NCI-H2171 (cell line): Measurements from ENCODE around the gene HAPLN3.

Source experiments
- DNase-seq: peaks from one replicate; lab custom pipeline; 2025; lab: John Stamatoyannopoulos, UW

Gene HAPLN3

GRCh38 chr15:88911766-88912118 lies 16.4 kb upstream of the HAPLN3 start:
- DNase-seq = no peak

DNA sequence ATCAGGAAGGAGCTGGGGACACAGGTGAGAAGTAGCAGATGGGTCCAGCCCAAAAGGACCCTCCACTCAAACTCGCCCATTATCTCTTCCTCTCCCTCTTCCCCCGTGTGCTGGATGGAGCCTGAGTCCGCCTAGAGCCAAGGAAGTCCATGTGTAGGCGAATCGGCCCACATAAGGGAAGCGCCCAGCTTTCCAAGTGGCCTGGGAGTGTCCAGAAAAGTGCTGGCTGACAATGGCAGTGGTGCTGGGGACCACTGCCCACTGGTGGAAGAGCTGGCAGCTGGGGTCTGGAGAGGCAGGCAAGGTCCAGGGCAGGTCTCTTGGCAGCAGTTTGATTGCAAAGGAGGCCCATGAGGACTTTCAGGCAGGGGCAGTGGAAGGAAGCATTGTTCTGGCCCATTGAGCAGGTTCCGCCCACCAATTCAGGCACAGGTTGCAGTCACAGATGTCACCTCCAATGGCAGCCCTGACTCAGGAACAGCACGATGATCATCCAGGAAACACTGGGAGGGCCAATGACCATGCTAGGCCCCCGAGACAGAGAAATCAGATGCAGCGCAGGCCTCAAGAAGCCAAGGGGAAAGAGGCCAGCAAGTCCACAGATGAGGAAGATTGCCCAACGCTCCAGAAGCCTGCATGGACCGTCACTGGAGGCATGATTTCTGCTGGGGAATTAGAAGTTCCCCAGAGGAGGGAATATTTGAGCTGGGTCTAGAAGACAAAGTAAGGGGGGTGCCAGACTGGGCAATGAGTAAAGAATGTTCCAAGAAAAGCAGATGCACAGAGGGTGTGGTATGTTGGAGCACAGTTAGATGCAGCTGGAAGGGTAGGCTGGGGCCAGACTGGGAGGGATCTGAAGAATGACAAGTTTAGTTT lies 14.8 kb upstream of the HAPLN3 start:
- DNase-seq = no peak

- DNase-seq = no peak
Observed at GRCh38 chr15:88908697-88909621, 13.6 kb upstream of the HAPLN3 start.

- no peak for DNase-seq
Observed at GRCh38 chr15:88908123-88908522, 12.8 kb upstream of the HAPLN3 start.

- no peak for DNase-seq
Observed at GRCh38 chr15:88907111-88907510, 11.8 kb upstream of the HAPLN3 start.

DNA sequence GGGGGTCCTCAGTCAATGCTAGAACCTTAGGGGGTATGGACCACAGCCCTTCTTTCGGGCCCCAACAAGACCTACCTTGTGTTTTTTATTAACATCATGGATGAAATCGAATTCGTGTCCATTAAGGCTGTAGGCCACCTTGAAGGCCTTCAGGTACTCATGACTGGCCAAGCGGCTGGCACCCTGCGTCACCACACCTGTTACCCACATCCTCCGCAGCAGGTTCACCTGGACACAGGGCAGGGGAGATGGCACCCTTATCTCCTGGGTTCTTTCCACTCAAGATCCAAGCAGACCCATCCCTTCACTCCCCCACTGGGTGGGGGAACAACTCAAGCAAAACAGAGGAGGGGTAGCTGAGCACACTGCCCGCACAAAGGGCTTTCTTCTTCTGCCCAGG lies 11.2 kb upstream of the HAPLN3 start:
- DNase-seq = no peak

DNA sequence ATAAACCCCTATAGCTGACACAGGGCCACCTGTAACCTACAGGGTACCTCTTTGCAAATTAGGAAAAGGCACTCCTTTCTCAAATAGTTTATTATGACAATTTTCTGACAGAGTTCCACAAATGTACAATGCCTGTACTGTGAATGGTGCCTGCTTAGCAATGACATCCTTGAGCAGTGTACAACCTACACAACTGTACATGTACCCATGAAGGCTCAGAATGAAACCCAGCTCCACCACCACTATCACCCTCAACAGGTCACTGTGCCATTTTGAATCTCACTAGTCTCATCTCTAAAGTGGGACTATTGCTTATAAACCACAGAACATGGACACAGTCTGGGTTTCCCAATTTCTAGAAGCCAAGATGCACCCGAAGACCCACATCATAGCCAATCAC lies 10.8 kb upstream of the HAPLN3 start:
- no peak for DNase-seq

- no peak for DNase-seq
Observed at GRCh38 chr15:88905576-88905975, 10.2 kb upstream of the HAPLN3 start.

DNA sequence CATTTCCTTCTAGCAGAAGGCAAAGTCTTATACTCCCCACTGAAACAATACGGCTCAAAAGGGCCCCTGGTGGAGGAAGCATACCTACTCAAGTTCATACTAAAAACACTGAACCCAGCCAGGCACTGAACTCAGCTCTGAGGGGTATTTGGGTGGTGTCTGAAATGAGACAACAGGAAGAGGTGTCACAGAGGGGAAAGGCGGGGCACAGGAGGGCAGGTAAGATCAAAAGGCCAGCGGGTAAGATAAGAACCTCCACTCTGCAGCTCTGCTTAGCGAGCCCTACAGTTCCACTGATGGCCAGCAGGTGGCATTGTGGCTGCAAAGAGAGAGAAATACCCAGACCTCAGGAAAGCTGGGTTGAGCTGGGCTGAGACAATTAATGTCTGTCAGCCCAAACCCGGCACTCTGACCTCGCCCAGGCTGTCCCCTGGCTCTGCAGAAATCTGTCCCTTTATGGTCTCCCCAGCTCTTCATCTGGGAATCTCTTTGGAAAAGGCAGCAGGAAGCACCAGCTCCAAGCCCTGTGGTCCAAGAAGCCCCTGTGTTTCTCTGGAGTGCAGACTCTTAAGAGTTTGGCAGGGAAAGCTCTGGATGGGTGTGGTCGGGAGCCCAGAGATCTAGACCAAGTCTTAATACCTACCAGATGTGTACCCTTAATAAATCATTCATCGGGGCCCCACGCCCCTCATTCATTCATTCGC lies 9.4 kb upstream of the HAPLN3 start:
- peak; percentile 26 for DNase-seq

- DNase-seq = no peak
Observed at GRCh38 chr15:88904257-88904623, 8.9 kb upstream of the HAPLN3 start.

GRCh38 chr15:88902846-88903245 lies 7.5 kb upstream of the HAPLN3 start:
- DNase-seq = no peak

- no peak for DNase-seq
Observed at GRCh38 chr15:88902221-88902835, 7.0 kb upstream of the HAPLN3 start.

DNA sequence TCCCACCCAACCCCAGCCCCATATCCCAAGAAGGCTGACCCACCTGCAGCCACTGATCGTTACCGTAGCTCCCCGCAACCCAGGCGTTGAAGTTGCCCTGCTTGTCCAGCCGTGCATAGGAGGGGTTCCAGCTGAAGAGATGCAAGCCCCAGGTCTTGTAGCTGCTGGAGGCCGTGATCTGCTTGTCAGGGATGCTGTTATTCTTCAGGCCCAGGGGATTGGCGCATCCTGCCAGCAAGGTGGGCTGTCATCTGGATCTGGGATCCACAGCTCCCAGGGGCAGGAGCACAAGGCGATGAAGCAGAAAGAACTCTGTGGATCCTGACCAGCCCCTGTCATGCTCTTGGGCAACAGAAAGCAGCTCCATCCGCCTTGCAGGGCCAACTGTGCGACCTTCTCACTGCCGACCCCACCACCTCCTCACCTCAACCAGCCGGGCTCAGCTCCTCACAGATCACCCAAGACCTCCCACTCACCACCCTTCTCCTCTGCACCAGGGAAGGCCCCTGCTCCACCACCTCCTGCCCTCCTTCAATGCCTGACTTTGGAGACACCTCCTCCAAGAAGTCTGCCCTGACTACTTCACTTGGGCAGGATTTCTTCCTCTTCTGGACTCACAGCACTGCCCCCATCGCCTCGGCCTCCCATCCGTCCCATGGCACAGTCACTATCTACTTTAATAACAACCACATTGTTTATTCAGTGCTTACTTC lies 6.3 kb upstream of the HAPLN3 start:
- DNase-seq = no peak

DNA sequence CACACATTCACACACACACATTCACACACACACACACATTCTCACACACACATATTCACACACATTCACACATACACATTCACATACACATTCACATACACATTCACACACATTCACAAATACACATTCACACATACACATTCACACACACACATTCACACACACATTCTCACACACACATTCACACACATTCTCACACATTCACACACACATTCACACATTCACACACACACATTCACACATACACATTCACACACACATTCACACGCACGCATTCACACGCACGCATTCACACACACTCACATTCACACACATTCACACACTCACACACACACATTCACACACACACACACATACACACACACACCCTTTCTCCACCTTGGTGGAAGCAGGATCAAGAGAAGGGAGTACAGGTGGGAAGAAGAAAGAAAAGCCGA lies 5.7 kb upstream of the HAPLN3 start:
- DNase-seq = no peak

GRCh38 chr15:88900309-88900981 lies 5.1 kb upstream of the HAPLN3 start:
- DNase-seq = no peak

DNA sequence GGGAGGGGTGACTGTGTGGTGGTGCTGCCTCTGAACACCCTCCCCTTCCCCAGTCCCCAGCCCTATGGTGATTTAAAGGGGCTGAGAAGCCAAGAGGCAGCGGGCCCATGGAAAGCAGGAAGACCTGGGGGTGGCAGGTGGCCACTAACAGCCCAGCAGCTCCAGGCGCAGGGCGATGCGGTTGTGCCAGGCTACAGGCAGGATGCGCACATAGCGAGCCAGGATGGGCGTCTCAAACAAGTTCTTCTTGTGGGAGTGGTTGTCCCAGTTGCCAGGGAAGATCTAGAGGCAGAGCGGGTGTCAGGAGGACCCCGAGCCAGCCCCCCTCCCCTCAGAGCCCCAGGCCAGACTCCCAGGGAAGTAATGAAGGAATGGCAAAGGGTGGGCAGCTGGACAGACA lies 3.9 kb upstream of the HAPLN3 start:
- no peak for DNase-seq

GRCh38 chr15:88898736-88899135 lies 3.4 kb upstream of the HAPLN3 start:
- DNase-seq = no peak

- peak; percentile 78 for DNase-seq
Observed at GRCh38 chr15:88897456-88898194, 2.3 kb upstream of the HAPLN3 start.

DNA sequence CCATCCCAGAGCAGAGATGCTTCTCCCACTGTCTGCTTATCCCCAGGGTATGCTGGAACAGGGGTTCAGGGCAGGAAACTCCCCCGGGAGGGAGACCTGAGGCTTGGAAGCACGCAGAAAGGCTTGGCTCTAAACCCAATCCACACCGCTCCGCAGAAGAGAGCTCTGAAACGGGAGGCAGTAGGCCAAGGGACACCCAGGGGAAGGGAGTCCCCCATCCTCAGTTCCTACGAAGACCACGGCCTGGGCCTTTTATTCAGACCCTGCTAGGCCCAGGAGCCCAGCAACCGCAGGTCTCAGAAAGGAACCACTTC lies 1.8 kb upstream of the HAPLN3 start:
- no peak for DNase-seq

DNA sequence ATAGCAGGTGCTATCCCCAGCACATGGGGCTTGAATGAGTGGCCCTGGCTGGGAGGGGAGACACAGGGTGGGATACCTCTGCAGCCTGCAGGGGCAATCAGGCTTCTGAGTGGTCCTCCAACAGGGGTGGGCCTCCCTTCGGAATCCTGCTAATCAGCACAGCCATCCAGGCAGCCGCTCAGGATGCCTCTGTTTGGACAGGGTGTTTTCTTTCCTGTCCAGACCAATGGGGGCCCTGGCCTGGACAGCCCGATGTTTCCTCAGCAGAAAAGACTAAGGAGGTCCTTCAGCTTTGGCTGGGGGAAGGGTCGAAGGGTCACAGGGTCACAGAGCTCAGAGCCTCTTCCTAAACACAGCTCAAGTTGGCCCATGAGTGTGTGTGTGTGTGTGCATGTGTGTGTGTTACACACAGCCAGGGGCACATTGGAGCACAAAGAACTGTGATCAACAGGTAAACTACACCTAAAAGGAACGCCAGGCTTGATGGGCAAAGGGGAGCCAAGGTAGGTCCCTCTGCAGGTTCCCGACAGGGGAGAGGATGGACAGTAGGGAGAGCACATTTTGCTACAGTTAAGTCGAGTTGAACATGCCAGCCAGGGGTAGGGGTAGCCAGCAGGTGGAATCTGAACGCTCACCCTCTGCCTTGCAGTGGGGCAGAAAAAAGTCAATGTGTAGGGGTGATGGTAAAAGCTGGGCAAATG lies 1.1 kb upstream of the HAPLN3 start:
- no peak for DNase-seq
